Kidney (tissue), 14 donors: Measurements from ENCODE around the gene KHDRBS2. TPM values are rescaled to one million over a fixed set of nuclear protein-coding genes. Genes with fewer than 3 reads are reported as not detected.

Source experiments
- DNase-seq, 5 donors: peaks; one replicate each; pipeline ENCODE4 v3.0.0-alpha.2; 2013 to 2020
- FAIRE-seq: peaks from 2 replicates; lab custom pipeline; 2012; peaks lifted over from hg19 to GRCh38; lab: Jason Lieb, UNC
- H3K27ac ChIP-seq, 2 donors: one replicate each; pipeline ENCODE4 v1.7.0; 2013; ENCODE audit warnings: low read depth in 2 of 2, low read length in 2 of 2, inconsistent platforms in 1 of 2
- H3K27me3 ChIP-seq: one replicate; pipeline ENCODE4 v1.7.1; 2013; ENCODE audit warnings: low read length, inconsistent platforms; ENCODE audit not compliant: control insufficient read depth, insufficient read depth
- H3K36me3 ChIP-seq, 3 donors: one replicate each; pipeline versions ENCODE4 v1.7.0 to v1.7.1; 2013; ENCODE audit warnings: low read length in 3 of 3, control low read depth in 1 of 3, inconsistent platforms in 1 of 3; ENCODE audit not compliant: insufficient read depth in 3 of 3, control insufficient read depth in 2 of 3
- H3K4me1 ChIP-seq, 3 donors: one replicate each; pipeline versions ENCODE4 v1.7.0 to v1.7.1; 2013; ENCODE audit warnings: low read length in 3 of 3, inconsistent platforms in 1 of 3, low read depth in 1 of 3; ENCODE audit not compliant: control insufficient read depth in 2 of 3, insufficient read depth in 2 of 3
- H3K4me3 ChIP-seq, 3 donors: one replicate each; pipeline versions ENCODE4 v1.7.0 to v1.8.1; 2013; ENCODE audit warnings: low read length in 3 of 3, control low read depth in 1 of 3, inconsistent platforms in 1 of 3
- H3K9ac ChIP-seq, 3 donors: one replicate each; pipeline versions ENCODE4 v1.7.0 to v1.7.1; 2013; ENCODE audit warnings: low read length in 3 of 3, control low read depth in 1 of 3, inconsistent platforms in 1 of 3
- H3K9me3 ChIP-seq, 3 donors: one replicate each; pipeline versions ENCODE4 v1.7.0 to v1.7.1; 2013; ENCODE audit warnings: low read length in 3 of 3, control low read depth in 1 of 3, inconsistent platforms in 1 of 3; ENCODE audit not compliant: control insufficient read depth in 2 of 3, insufficient read depth in 1 of 3
- CTCF ChIP-seq: IDR thresholded peaks from 3 replicates; pipeline ENCODE4 v1.5.1; 2012; ENCODE audit warnings: mild to moderate bottlenecking, moderate library complexity, borderline replicate concordance; ENCODE audit not compliant: insufficient read depth; ENCODE audit errors: extremely low read depth
- intact Hi-C: fragments of 100-400 bp; cut with DNase I; formaldehyde crosslinking; loops from one replicate; pipeline ENCODE4 v1.11.1; 2022
- polyA plus RNA-seq: library from polyadenylated mRNA; stranded (reverse); fragments of 350-450 nt; fragmentation: Illumina TruSeq; extraction: RNeasy Lipid Tissue Mini Kit (QIAGEN cat#74804); gene quantifications from one replicate; pipeline ENCODE4 v1.2.3, GENCODE V29; 2014; ENCODE audit warnings: low read depth, low replicate concordance; ENCODE audit not compliant: insufficient read depth
- total RNA-seq: library from RNA; stranded (reverse); fragmentation: NEBNext Ultra II Directional; extraction: Animal tissue kit (Norgen Biotek cat#: 25700); gene quantifications from one replicate; pipeline ENCODE4 v1.2.1, GENCODE V29; 2021
- donor health status: control.
- donor health status: control.
- donor health status: control.
- donor health status: control.
- donor health status: control.
- donor health status: DM: yes; HTN: yes; CAD: no.
- donor health status: Normal renal cell carcinoma (clear cell type).

The KHDRBS2 gene
- total and polyA plus RNA-seq, 2 donors from 2014 or later: 0.76 TPM; not detected in 1

GRCh38 chr6:62323818-62324431 lies 37.9 kb upstream of the KHDRBS2 start:
- Histone ChIP-seq H3K4me1 (no peaks in the 10 kb centered on the region), H3K4me3 (no peak overlapping the region), H3K36me3 (no peaks in the 10 kb centered on the region), H3K27me3 (no peaks in the 10 kb centered on the region), H3K9me3 (no peaks in the 10 kb centered on the region), H3K9ac (no peak overlapping the region), H3K27ac (no peak overlapping the region)
- FAIRE-seq: no peak
- no peak for DNase-seq
- intact Hi-C loops: no loop called here
- no peak for TF ChIP-seq CTCF

DNA sequence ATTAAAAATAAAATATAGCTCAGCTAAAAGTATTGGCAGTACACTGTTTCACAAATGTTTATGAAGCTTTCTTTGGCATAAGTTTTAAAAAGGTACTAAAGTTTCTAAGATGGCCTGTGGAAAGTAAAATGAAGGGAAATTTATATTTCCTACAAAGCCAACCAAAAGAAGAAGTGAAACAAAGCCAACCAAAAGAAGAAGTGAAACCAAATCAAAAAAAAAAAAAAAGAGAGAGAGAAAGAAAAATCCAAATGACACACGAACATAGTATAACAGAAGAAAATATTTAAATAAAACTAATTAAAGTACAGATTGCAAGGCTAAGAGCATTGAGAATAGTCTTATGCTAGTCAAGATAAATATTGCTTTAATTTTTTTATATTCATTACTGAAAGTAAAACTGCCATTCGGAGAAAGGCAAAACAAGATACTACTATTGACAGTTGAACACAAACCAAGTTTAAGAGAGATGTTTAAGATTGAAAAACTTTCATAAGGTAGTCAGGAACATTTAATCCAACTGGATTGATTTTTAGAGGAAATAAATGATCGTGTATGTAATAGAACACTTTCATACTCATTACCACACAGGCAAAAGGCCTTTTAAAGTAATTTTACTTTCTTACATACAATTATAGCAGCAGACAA lies 12.8 kb upstream of the KHDRBS2 start:
- Histone ChIP-seq H3K27ac (no peak overlapping the region), H3K4me1 (no peaks in the 10 kb centered on the region), H3K4me3 (no peak overlapping the region), H3K27me3 (no peaks in the 10 kb centered on the region), H3K36me3 (no peaks in the 10 kb centered on the region), H3K9me3 (no peaks in the 10 kb centered on the region), H3K9ac (no peak overlapping the region)
- FAIRE-seq: no peak
- no peak for DNase-seq
- TF ChIP-seq CTCF: no peak
- intact Hi-C loops: no loop called here

- H3K36me3 ChIP-seq: no peaks in the 10 kb centered on the region
- no peaks in the 10 kb centered on the region for H3K27me3 ChIP-seq
- H3K9me3 ChIP-seq: no peaks in the 10 kb centered on the region
- no peak overlapping the region for H3K9ac ChIP-seq
- intact Hi-C loops: no loop called here
- no peak overlapping the region for H3K27ac ChIP-seq
- TF ChIP-seq CTCF: no peak
- FAIRE-seq (no peak), DNase-seq (no peak)
- no peaks in the 10 kb centered on the region for H3K4me1 ChIP-seq
- H3K4me3 ChIP-seq: no peak overlapping the region
Observed at GRCh38 chr6:62296541-62296940, 10.5 kb upstream of the KHDRBS2 start.
